Measurements from ENCODE around the gene BNIP3. TPM values are rescaled to one million over a fixed set of nuclear protein-coding genes. Genes with fewer than 3 reads are reported as not detected.

BNIP3 gene
- total RNA-seq, 4 donors from 2014 or later: 118 to 175 (median 137) TPM

GRCh38 chr10:131928248-131929095 lies 53.3 kb downstream of the BNIP3 start:
- no peaks in the 10 kb centered on the region for H3K27me3 ChIP-seq
- WGBS, 2 donors: 50 to 63% methylated on average over 18 of the region's 18 CpGs
- peak overlapping the region in 2 of 4 donors; percentile 5 to 44 for H3K27ac ChIP-seq
- DNase-seq (ENCODE audit: low spot score in 2 of 2): no peak
- peaks cover 0 to 12% (median 0%) of the 10 kb centered on the region in 4 donors for H3K9me3 ChIP-seq
- no peak overlapping the region for H3K4me3 ChIP-seq
- TF ChIP-seq POLR2A (IDR thresholded peaks at IDR 0.05) (no peak), CTCF (IDR thresholded peaks at IDR 0.05) (no peak), EP300 (IDR thresholded peaks at IDR 0.05) (no peak)
- H3K36me3 ChIP-seq: peaks cover 0 to 3% (median 0%) of the 10 kb centered on the region in 3 donors
- H3K4me1 ChIP-seq: peaks cover 0 to 59% (median 19%) of the 10 kb centered on the region in 4 donors

DNA sequence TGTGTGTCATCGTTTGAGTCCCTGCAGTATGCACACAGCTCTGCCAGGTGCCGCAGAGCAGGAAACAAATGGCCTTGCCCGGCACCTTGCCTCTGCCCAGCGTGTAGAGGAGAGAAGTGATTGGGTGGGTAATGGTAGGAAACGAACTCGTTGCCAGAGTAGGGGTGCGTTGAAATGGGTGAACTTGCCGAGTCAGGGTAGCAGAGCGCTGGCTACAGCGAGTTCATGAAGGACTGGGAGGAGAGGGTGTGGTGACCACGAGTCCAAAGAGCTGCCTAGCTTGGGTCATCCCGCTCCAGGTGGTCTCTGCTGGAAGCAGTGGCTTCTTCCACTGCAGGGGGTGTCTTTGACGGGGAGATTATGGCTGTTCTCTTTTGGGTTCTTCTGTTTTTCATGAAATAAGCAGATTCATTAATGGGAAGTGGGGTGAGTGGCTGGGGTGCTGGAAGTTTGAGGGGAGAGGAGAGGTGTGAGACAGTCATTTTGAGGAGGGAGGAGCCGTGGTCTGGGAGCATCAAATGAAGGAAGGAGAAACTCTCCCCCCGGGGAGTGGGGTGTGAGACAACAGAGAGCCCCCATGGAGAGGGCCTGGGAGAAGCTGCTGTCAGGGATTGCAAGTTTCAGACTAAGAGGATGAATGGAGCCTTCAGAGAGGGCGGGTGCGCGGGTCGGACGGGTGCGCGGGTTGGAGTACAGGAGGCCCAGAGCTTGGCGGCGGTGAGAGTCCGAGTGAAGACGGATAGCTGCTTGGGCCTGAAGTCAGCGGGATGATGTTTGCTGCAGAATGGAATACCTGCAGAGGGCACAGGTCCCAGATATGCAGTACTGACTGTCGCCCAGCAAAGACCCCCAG lies 54.8 kb downstream of the BNIP3 start:
- Histone ChIP-seq H3K4me3 (no peak overlapping the region), H3K9me3 (peaks cover 0 to 12% (median 0%) of the 10 kb centered on the region in 4 donors), H3K27ac (no peak overlapping the region), H3K4me1 (peaks cover 0 to 52% (median 14%) of the 10 kb centered on the region in 4 donors), H3K27me3 (no peaks in the 10 kb centered on the region), H3K36me3 (peaks cover 0 to 3% (median 0%) of the 10 kb centered on the region in 3 donors)
- DNase-seq (ENCODE audit: low spot score in 2 of 2): no peak
- 93 to 95% methylated on average over 28 of the region's 28 CpGs for WGBS, 2 donors
- TF ChIP-seq POLR2A (IDR thresholded peaks at IDR 0.05) (no peak), CTCF (IDR thresholded peaks at IDR 0.05) (no peak), EP300 (IDR thresholded peaks at IDR 0.05) (no peak)

DNA sequence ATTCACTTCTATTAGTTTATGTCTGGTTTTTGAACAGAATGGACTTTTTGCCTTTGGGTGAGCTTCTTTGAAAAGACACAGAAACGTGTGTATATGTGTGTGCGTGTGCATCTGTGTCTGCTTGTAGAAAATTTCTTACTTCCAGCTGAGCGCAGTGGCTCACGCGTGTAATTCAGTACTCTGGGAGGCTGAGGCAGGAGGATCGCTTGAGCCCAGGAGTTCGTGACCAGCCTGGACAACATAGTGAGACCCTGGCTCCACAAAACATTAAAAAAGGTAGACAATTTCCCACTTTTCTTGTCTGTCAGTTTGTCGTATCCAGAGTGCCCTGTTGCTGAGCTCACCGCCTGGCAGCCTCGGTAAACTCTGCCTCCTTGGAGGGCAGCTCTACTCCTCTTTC lies 55.5 kb downstream of the BNIP3 start:
- no peak overlapping the region for H3K4me3 ChIP-seq
- H3K27me3 ChIP-seq: no peaks in the 10 kb centered on the region
- no peak for DNase-seq (ENCODE audit: low spot score in 2 of 2)
- H3K27ac ChIP-seq: no peak overlapping the region
- H3K9me3 ChIP-seq: peaks cover 0 to 12% (median 0%) of the 10 kb centered on the region in 4 donors
- TF ChIP-seq POLR2A (IDR thresholded peaks at IDR 0.05): no peak
- TF ChIP-seq CTCF (IDR thresholded peaks at IDR 0.05): no peak
- no peak for TF ChIP-seq EP300 (IDR thresholded peaks at IDR 0.05)
- 97 to 98% methylated on average over 10 of the region's 10 CpGs for WGBS, 2 donors
- peaks cover 0 to 52% (median 17%) of the 10 kb centered on the region in 4 donors for H3K4me1 ChIP-seq
- peaks cover 0 to 3% (median 0%) of the 10 kb centered on the region in 3 donors for H3K36me3 ChIP-seq

GRCh38 chr10:131925716-131926115 lies 56.0 kb downstream of the BNIP3 start:
- H3K36me3 ChIP-seq: peaks cover 0 to 3% (median 0%) of the 10 kb centered on the region in 3 donors
- DNase-seq (ENCODE audit: low spot score in 2 of 2): no peak
- WGBS, 2 donors: 97% methylated on average over 9 of the region's 9 CpGs
- H3K27ac ChIP-seq: no peak overlapping the region
- peaks cover 0 to 12% (median 0%) of the 10 kb centered on the region in 4 donors for H3K9me3 ChIP-seq
- H3K4me1 ChIP-seq: peaks cover 0 to 52% (median 18%) of the 10 kb centered on the region in 4 donors
- no peak for TF ChIP-seq EP300 (IDR thresholded peaks at IDR 0.05)
- TF ChIP-seq POLR2A (IDR thresholded peaks at IDR 0.05): no peak
- no peak for TF ChIP-seq CTCF (IDR thresholded peaks at IDR 0.05)
- no peak overlapping the region for H3K4me3 ChIP-seq
- H3K27me3 ChIP-seq: no peaks in the 10 kb centered on the region

All from tibial nerve (tissue), 4 donors.